ENCODE results near the gene ADGRA1. TPM values are rescaled to one million over a fixed set of nuclear protein-coding genes. Genes with fewer than 3 reads are reported as not detected.

ADGRA1 gene
- total and polyA plus RNA-seq, 10 of the 15 experiments (the other 5 are each of a cell fraction or from before 2014, with no cell fraction given), result not detected

DNA sequence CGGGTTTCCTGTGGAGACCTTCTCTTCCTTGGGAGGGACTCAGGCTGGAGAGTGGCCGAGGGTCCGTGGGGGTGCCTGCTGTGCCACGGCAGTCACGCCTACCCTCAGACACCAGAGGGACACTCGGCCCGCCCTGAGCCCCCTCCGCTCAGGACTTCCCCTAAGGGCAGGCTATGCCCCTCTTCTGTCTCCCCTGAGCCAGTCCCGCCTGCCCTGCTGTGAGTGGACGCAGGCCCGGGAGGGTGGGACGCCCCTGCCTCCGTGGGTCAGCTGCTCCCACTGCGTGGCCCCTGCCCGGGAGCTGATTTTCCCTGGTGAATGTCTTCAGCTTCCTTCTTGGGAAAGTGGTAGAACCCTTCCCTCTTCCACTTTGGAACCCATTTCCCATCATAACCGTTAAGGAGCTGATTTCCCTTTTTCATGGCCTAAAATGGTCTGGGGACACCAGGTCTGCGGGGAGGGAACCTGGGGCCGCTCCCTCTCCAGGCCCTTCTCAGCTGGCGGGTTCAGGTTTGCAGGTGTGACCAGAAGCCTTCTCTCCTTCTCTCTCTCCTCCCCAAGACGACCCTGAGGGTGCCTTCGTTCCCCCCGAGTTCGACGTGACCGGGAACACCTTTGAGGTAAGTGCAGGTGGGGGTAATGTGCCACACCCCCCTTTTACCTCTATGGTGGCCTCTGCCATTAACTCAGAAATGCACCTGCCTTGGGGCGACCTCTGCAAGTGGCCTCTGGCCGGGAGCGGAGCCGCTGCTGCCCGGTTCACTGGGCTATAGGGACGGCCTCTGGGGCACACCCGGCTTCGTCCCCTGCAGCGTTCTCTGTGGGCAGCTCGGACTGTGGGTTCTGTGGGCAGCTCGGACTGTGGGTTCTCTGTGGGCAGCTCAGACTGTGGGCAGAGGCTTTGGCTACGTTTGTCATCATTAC is 80.2 kb downstream of the ADGRA1 start:
- Histone ChIP-seq H3K27ac (ENCODE audit: control insufficient read depth, insufficient read depth) (no peak overlapping the region), H3K4me2 (ENCODE audit: control insufficient read depth, insufficient read depth) (no peak overlapping the region), H3K36me3 (ENCODE audit: control insufficient read depth in 2 of 2, insufficient read depth in 2 of 2, low read length in 1 of 2) (no peaks in the 10 kb centered on the region), H3K79me2 (ENCODE audit: control insufficient read depth, insufficient read depth, low read length) (no peaks in the 10 kb centered on the region), H2AFZ (ENCODE audit: control insufficient read depth, low read depth, low read length) (no peak overlapping the region), H3K4me3 (no peak overlapping the region), H3K9ac (ENCODE audit: control insufficient read depth, insufficient read depth, low read length) (no peak overlapping the region), H4K20me1 (ENCODE audit: control insufficient read depth, insufficient read depth) (no peaks in the 10 kb centered on the region), H3K27me3 (replicated peaks in 1 of 2; ENCODE audit: control insufficient read depth in 2 of 2, insufficient read depth in 2 of 2, low read length in 1 of 2) (no peaks in the 10 kb centered on the region), H3K9me3 (replicated peaks; ENCODE audit: control insufficient read depth, insufficient read depth, low read length) (no peaks in the 10 kb centered on the region; the same call in 2 of the 3 replicates), H3K4me1 (ENCODE audit: control insufficient read depth, insufficient read depth, low read length) (no peaks in the 10 kb centered on the region)
- ATAC-seq (no peak), FAIRE-seq (no peak), DNase-seq (ENCODE audit: low read depth, low spot score) (no peak)
- in situ Hi-C loops (cut with MboI) (no loop called here), intact Hi-C loops (cut with micrococcal nuclease; ENCODE audit: unreplicated experiment) (no loop called here)
- WGBS (ENCODE audit: insufficient coverage, insufficient replicate concordance, low lambda C conversion rate, missing lambda C conversion rate), result 48% methylated on average over 37 of the region's 37 CpGs
- ChIA-PET SMC1A (ENCODE audit: uncharacterized antibody, unreplicated experiment) (no interaction called here), RAD21 (ENCODE audit: unreplicated experiment) (no interaction called here), POLR2A (no interaction called here), CTCF (no interaction called here)
- BruUV-seq (replicated peaks), result no TSS peak
- TF ChIP-seq MEF2B (IDR thresholded peaks at IDR 0.05; ENCODE audit: partially characterized antibody, poor library complexity, severe bottlenecking), result no peak
- TF ChIP-seq, protein P1, sequence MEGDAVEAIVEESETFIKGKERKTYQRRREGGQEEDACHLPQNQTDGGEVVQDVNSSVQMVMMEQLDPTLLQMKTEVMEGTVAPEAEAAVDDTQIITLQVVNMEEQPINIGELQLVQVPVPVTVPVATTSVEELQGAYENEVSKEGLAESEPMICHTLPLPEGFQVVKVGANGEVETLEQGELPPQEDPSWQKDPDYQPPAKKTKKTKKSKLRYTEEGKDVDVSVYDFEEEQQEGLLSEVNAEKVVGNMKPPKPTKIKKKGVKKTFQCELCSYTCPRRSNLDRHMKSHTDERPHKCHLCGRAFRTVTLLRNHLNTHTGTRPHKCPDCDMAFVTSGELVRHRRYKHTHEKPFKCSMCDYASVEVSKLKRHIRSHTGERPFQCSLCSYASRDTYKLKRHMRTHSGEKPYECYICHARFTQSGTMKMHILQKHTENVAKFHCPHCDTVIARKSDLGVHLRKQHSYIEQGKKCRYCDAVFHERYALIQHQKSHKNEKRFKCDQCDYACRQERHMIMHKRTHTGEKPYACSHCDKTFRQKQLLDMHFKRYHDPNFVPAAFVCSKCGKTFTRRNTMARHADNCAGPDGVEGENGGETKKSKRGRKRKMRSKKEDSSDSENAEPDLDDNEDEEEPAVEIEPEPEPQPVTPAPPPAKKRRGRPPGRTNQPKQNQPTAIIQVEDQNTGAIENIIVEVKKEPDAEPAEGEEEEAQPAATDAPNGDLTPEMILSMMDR (IDR thresholded peaks at IDR 0.05 in 2 of 3, conservative IDR thresholded peaks at IDR 0.05 in 1 of 3; ENCODE audit: control insufficient read depth in 2 of 3, extremely low read depth in 1 of 3, insufficient read depth in 1 of 3, low read depth in 3 of 3, low read length in 3 of 3), result no peak
- no peak for TF ChIP-seq DPF2 (IDR thresholded peaks at IDR 0.05)
- TF ChIP-seq, protein P2, sequence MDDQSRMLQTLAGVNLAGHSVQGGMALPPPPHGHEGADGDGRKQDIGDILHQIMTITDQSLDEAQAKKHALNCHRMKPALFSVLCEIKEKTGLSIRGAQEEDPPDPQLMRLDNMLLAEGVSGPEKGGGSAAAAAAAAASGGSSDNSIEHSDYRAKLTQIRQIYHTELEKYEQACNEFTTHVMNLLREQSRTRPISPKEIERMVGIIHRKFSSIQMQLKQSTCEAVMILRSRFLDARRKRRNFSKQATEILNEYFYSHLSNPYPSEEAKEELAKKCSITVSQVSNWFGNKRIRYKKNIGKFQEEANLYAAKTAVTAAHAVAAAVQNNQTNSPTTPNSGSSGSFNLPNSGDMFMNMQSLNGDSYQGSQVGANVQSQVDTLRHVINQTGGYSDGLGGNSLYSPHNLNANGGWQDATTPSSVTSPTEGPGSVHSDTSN (IDR thresholded peaks at IDR 0.05; ENCODE audit: insufficient replicate concordance, low read depth, low read length), result no peak
- TF ChIP-seq JUNB (IDR thresholded peaks at IDR 0.05), result no peak
- no peak for TF ChIP-seq CBX5 (IDR thresholded peaks at IDR 0.05; ENCODE audit: low read depth)
- TF ChIP-seq CREB1 (IDR thresholded peaks at IDR 0.05; ENCODE audit: low read depth), result no peak
- TF ChIP-seq NFYA (IDR thresholded peaks at IDR 0.05; ENCODE audit: borderline replicate concordance, low read depth, low read length), result no peak
- TF ChIP-seq ZNF274 (IDR thresholded peaks at IDR 0.05; ENCODE audit: insufficient read depth, insufficient read length), result no peak
- TF ChIP-seq, protein P3, sequence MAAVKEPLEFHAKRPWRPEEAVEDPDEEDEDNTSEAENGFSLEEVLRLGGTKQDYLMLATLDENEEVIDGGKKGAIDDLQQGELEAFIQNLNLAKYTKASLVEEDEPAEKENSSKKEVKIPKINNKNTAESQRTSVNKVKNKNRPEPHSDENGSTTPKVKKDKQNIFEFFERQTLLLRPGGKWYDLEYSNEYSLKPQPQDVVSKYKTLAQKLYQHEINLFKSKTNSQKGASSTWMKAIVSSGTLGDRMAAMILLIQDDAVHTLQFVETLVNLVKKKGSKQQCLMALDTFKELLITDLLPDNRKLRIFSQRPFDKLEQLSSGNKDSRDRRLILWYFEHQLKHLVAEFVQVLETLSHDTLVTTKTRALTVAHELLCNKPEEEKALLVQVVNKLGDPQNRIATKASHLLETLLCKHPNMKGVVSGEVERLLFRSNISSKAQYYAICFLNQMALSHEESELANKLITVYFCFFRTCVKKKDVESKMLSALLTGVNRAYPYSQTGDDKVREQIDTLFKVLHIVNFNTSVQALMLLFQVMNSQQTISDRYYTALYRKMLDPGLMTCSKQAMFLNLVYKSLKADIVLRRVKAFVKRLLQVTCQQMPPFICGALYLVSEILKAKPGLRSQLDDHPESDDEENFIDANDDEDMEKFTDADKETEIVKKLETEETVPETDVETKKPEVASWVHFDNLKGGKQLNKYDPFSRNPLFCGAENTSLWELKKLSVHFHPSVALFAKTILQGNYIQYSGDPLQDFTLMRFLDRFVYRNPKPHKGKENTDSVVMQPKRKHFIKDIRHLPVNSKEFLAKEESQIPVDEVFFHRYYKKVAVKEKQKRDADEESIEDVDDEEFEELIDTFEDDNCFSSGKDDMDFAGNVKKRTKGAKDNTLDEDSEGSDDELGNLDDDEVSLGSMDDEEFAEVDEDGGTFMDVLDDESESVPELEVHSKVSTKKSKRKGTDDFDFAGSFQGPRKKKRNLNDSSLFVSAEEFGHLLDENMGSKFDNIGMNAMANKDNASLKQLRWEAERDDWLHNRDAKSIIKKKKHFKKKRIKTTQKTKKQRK (IDR thresholded peaks at IDR 0.05; ENCODE audit: low read depth, low read length), result no peak
- no peak for TF ChIP-seq CHD4 (IDR thresholded peaks at IDR 0.05)
- TF ChIP-seq, protein P4, sequence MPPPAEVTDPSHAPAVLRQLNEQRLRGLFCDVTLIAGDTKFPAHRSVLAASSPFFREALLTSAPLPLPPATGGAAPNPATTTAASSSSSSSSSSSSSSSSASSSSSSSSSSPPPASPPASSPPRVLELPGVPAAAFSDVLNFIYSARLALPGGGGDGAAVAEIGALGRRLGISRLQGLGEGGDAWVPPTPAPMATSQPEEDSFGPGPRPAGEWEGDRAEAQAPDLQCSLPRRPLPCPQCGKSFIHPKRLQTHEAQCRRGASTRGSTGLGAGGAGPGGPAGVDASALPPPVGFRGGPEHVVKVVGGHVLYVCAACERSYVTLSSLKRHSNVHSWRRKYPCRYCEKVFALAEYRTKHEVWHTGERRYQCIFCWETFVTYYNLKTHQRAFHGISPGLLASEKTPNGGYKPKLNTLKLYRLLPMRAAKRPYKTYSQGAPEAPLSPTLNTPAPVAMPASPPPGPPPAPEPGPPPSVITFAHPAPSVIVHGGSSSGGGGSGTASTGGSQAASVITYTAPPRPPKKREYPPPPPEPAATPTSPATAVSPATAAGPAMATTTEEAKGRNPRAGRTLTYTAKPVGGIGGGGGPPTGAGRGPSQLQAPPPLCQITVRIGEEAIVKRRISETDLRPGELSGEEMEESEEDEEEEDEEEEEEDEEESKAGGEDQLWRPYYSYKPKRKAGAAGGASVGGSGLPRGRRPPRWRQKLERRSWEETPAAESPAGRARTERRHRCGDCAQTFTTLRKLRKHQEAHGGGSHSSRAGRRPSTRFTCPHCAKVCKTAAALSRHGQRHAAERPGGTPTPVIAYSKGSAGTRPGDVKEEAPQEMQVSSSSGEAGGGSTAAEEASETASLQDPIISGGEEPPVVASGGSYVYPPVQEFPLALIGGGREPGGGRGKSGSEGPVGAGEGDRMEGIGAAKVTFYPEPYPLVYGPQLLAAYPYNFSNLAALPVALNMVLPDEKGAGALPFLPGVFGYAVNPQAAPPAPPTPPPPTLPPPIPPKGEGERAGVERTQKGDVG (CRISPR knock-in tag; IDR thresholded peaks at IDR 0.05), result no peak
- no peak for TF ChIP-seq TCF12 (IDR thresholded peaks at IDR 0.05; ENCODE audit: low read depth, low read length)
